HepG2 (cell line): Measurements from ENCODE around the gene SLC41A3. TPM values are rescaled to one million over a fixed set of nuclear protein-coding genes. Genes with fewer than 3 reads are reported as not detected.

Experiments
- BCL6 ChIP-seq: IDR thresholded peaks from 2 replicates; pipeline ENCODE4 v1.6.1; 2016; ENCODE audit warnings: missing genetic modification reagents, missing compliant biosample characterization
- FOXO1 ChIP-seq: sonication (generic); formaldehyde crosslinking; IDR thresholded peaks from 2 replicates; pipeline ENCODE4 v1.4.0; 2020; ENCODE audit warnings: missing genetic modification reagents
- FOXP1 ChIP-seq, 2 experiments: fragments of 450-650 bp in 1 of 2; IDR thresholded peaks; 2 replicates each; pipeline ENCODE4 v1.6.1; 2017 to 2018; ENCODE audit warnings: antibody characterized with exemption in 1 of 2
- HMG20A ChIP-seq: IDR thresholded peaks from 2 replicates; pipeline ENCODE4 v1.6.1; 2016; ENCODE audit warnings: borderline replicate concordance
- MIXL1 ChIP-seq: IDR thresholded peaks from 2 replicates; pipeline ENCODE4 v1.6.1; 2016
- PAXIP1 ChIP-seq: sonication (generic); formaldehyde crosslinking; conservative IDR thresholded peaks from 2 replicates; pipeline ENCODE4 v1.4.0; 2020; ENCODE audit warnings: mild to moderate bottlenecking, missing genetic modification reagents, moderate library complexity
- RERE ChIP-seq: IDR thresholded peaks from 2 replicates; pipeline ENCODE4 v1.6.1; 2016; ENCODE audit warnings: low read depth, missing genetic modification reagents, missing compliant biosample characterization
- SALL1 ChIP-seq: sonication (generic); formaldehyde crosslinking; IDR thresholded peaks from 2 replicates; pipeline ENCODE4 v1.8.0; 2022; ENCODE audit warnings: mild to moderate bottlenecking, missing genetic modification reagents
- SOX13 ChIP-seq, 3 experiments: fragments of 450-650 bp in 1 of 3; sonication (generic) in 1 of 3; formaldehyde crosslinking in 1 of 3; IDR thresholded peaks in 2 of 3; conservative IDR thresholded peaks in 1 of 3; 2 replicates each; pipeline versions ENCODE4 v1.5.0 to v1.6.1; 2016 to 2020; ENCODE audit warnings: antibody characterized with exemption in 1 of 3, mild to moderate bottlenecking in 1 of 3, missing compliant biosample characterization in 1 of 3, missing genetic modification reagents in 1 of 3, moderate library complexity in 1 of 3
- ZBTB7B ChIP-seq: sonication (generic); formaldehyde crosslinking; IDR thresholded peaks from 2 replicates; pipeline ENCODE4 v1.4.0; 2020; ENCODE audit warnings: missing genetic modification reagents
- ZNF503 ChIP-seq: sonication (generic); formaldehyde crosslinking; IDR thresholded peaks from 2 replicates; pipeline ENCODE4 v1.4.0; 2020; ENCODE audit warnings: missing genetic modification reagents
- ZNF609 ChIP-seq: sonication (generic); formaldehyde crosslinking; IDR thresholded peaks from 2 replicates; pipeline ENCODE4 v1.4.0; 2020; ENCODE audit warnings: mild to moderate bottlenecking, missing genetic modification reagents, borderline replicate concordance
- polyA plus RNA-seq, 8 experiments: library from polyadenylated mRNA; depleted of rRNA in 3 of 8; stranded (reverse) in 7 of 8; unstranded in 1 of 8; fragments of >200 nt; fragmentation: Illumina TruSeq in 4 of 8; extraction: Trizol in 4 of 8; gene quantifications; 2 replicates each; pipeline versions ENCODE4 v1.2.1 to v1.2.3, GENCODE V29; 2011 to 2016; ENCODE audit warnings: low read depth in 4 of 8, missing spikeins in 1 of 8, mixed read lengths in 1 of 8; ENCODE audit not compliant: insufficient read depth in 1 of 8
- total RNA-seq, 5 experiments: library from RNA; depleted of rRNA; stranded (reverse); fragments of >200 nt; fragmentation: Illumina TruSeq; extraction: Trizol; gene quantifications; 2 replicates each; pipeline ENCODE4 v1.2.3, GENCODE V29; 2016; ENCODE audit warnings: low read depth in 1 of 5

SLC41A3 gene
- total and polyA plus RNA-seq, 2 of the 13 experiments (the other 11 are each of a cell fraction or from before 2014, with no cell fraction given) = 26.0 to 71.1 TPM

GRCh38 chr3:126066676-126067075, 17.2 kb downstream of the SLC41A3 start (continued):
- TF ChIP-seq PAXIP1 (CRISPR knock-in tag) (peak; percentile 36; the same call in 1 of the 2 replicates), ZNF609 (CRISPR knock-in tag) (peak; percentile 88; the same call in 1 of the 2 replicates), ZBTB7B (0 out of 2 replicates have a peak, but pooled peaks have one; percentile 23), MIXL1 (CRISPR knock-in tag) (peak; percentile 81; the same call in 1 of the 2 replicates), RERE (CRISPR knock-in tag) (peak; percentile 90; the same call in 1 of the 2 replicates), SALL1 (CRISPR knock-in tag) (peak; percentile 18; the same call in 1 of the 2 replicates), SOX13 (IDR thresholded peaks at IDR 0.05) (0 out of 2 replicates have a peak, but pooled peaks have one; percentile 22), SOX13 (CRISPR knock-in tag; conservative IDR thresholded peaks at IDR 0.05 in 1 of 2, IDR thresholded peaks at IDR 0.05 in 1 of 2) (peak in 1 of 2 experiments; percentile 85; a peak in 2 of 4 replicates), HMG20A (CRISPR knock-in tag) (peak; percentile 54; the same call in 1 of the 2 replicates), FOXP1 (IDR thresholded peaks at IDR 0.05) (peak; percentile 27; the same call in 1 of the 2 replicates), FOXP1 (CRISPR knock-in tag; IDR thresholded peaks at IDR 0.05) (peak; percentile 85), BCL6 (CRISPR knock-in tag) (peak; percentile 72), ZNF503 (peak; percentile 73), FOXO1 (CRISPR knock-in tag) (peak; percentile 40; the same call in 1 of the 2 replicates)
